HuH-7 (cell line): ENCODE data around the gene POLG.
"Not testable (repeated sequence)": the region's sequence is repeated elsewhere in the genome, so short reads cannot be mapped to it uniquely, and the experiment has no call there.

Source experiments
- DNase-seq: peaks from one replicate; pipeline ENCODE4 v3.0.0; 2011; ENCODE audit warnings: low spot score

Gene POLG

GRCh38 chr15:89278307-89278706 is 56.3 kb downstream of the POLG start:
- no peak for DNase-seq

- not testable (repeated sequence) for DNase-seq
Observed at GRCh38 chr15:89277281-89277680, 57.3 kb downstream of the POLG start.
